Hypothalamus (tissue), 51 donors: ENCODE results near the gene MYCL.
A peak's percentile ranks its signal among the peaks of the same experiment; 100 is the strongest.

Experiments
- DNase-seq, 51 donors: peaks; one replicate each; lab custom pipeline; 2025; lab: John Stamatoyannopoulos, UW

Gene MYCL, protein sequence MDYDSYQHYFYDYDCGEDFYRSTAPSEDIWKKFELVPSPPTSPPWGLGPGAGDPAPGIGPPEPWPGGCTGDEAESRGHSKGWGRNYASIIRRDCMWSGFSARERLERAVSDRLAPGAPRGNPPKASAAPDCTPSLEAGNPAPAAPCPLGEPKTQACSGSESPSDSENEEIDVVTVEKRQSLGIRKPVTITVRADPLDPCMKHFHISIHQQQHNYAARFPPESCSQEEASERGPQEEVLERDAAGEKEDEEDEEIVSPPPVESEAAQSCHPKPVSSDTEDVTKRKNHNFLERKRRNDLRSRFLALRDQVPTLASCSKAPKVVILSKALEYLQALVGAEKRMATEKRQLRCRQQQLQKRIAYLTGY

GRCh38 chr1:39901714-39902459, at the start of gene MYCL:
Gene MYCL, minus strand, starts transcription at chr1:39901917. Its CDS starts 483 bp downstream, at chr1:39901434.
- peak in 48 of 51 donors; percentile 24 to 83 (median 54) for DNase-seq

DNA sequence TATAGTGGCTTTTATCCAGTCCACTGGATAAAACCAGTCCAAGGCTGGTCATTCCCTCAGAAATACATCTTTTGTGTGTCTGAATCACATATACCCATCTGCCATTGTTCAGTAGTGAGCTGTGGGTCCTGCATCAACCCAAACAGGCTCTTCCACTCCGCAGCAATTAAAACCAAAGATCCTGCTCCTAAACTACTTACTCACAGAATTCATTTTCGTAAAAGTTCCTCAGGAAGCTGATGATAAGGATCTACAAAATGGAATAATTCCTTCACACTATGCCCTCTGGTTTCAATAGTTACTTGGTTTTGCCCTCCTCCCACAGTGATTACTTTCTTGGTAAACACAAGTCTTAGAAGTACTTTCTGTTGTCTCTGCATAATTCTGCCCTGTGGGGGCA, 48.2 kb upstream of the MYCL start:
- DNase-seq, result no peak

GRCh38 chr1:39947260-39947659, 45.5 kb upstream of the MYCL start:
- no peak for DNase-seq

DNA sequence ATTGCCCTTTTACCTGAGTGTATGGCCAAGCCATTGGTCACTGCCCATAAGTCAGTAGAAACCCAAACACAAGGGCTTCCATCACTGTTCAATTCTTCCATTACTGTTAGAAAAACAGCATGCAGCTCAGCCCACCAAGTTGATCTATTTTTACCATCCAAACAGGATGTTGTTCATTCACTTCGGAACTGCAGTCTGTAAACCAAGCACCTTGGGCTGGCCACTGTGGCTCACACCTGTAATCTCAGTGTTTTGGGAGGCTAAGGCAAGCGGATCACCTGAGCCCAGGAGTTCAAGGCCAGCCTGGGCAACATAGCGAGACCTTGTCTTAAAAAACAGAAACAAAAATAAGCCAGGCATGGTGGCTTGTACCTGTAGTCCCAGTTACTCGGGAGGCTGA, 44.5 kb upstream of the MYCL start:
- DNase-seq, result no peak

DNA sequence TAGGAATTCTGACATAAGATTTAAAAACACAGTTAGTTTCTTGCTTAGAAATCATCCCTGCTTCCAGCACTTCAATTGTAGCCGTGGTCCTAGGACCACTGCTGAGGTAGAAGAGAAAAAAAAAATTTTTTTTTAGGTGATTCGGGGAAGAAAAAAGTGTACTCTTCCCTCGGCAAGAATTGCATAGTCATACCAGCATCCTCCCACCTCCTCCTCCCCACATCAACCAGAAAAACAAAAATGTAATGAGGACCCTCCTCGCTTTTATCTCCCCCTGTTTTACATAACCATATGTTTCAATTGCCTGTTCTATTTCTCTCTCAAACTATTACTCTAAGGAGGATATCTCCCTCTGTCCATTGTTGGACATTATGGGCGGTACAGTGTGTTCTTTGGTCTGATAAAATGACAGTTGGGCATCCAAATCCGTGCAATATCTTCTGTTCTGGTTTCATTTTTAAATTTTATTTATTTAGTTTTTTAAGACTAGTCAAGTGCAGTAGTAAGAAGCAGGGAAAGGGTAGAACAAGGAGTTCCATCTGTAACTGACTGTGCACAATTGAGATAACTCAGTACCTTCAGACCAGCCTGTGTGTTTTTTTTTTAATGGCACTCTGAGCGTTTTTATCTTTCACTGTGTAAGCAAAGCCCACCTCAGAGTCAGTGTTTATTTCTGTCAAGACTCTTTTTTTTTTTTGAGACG, 42.8 kb upstream of the MYCL start:
- no peak for DNase-seq

- no peak for DNase-seq
Measured at GRCh38 chr1:39943471-39944290, 42.0 kb upstream of the MYCL start.

- DNase-seq, result no peak
Measured at GRCh38 chr1:39940980-39941871, 39.5 kb upstream of the MYCL start.

GRCh38 chr1:39940253-39940652, 38.5 kb upstream of the MYCL start:
- DNase-seq, result peak in 5 of 51 donors; percentile 10 to 22 (median 16)

GRCh38 chr1:39938856-39939255, 37.1 kb upstream of the MYCL start:
- DNase-seq, result no peak

DNA sequence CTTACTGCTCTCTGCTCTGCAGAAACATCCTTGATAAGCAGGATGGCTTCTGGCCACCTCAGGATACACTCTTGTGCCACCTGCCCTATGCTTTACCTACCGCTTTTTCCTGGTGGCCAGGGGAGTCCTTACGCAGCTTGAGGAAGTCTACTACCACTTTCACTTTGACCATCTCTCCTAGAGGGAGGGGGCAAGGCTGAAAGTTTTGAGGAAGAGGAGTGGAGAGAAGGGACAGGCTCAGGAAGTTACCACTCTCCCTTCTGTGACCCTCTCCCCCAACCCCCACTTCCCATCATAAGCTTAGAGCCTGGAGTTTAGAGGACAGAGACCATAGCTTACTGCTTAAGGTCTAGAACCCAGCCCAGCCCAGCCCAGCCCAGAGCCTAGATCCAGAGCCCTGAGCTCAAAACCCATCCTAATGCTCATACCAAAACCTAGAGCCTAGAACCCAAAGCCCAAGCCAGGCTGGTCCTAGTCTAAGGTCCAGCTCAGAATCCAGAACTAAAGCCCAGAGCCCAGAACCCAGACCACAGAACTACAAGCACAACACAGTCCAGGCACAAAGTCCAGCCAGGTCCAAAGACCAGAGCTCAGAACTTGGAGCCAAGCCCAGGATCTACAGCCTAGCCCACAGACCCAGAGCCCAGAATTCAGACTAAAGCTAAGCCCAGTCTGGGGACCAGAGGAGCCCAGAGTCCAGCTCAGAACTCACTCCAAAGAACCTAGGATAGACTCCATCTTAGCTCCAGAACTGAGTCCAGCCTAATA, 35.2 kb upstream of the MYCL start:
- DNase-seq, result peak in 5 of 51 donors; percentile 9 to 17 (median 13)

DNA sequence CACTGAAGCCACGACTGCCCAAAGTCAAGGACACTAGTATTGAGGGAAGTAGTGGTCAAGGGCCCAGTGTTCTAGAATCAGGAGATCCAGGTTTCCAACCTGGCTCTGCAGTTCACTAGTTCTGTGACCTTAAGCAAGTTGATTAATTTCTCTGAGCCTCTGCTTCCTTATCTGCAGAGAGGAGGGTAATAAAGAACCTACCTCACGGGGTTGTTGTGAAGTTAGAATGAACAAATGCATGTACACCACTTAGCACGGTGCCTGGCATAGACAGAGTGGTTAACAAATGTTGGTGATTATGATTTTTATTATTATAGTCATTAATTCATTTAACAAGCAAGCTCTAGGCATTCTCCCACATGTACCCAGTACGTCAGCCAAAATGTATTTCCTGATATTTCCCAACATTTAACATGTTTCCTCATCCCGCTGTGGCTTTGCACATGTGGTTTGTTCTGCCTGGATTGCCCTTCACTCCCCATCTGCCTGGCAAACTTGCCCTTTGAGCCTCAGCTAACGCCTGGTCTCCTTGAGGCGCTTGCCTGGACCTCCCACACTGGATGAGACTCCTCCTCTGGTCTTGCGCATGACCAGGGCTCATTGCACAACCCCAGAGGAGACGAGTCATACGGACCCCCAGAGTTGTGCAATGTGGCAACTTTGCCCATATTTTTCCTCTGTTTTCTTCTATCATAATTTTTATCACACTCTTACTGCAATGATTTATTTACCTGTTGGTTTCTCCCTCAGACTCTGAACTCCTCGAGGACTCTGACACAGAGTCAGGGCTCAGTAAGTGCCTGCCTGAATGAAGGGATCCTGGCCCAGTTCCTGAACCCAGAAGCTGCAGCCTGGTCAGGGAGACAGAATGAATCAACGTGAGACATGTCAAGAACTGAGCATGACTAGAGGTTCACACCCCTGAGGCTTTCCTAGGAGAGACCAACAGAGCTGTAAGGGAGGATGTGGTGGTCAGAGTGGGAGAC, 32.5 kb upstream of the MYCL start:
- peak in 15 of 51 donors; percentile 10 to 52 (median 22) for DNase-seq

GRCh38 chr1:39928809-39929587, 27.3 kb upstream of the MYCL start:
- no peak for DNase-seq

GRCh38 chr1:39927538-39927937, 25.8 kb upstream of the MYCL start:
- no peak for DNase-seq

DNA sequence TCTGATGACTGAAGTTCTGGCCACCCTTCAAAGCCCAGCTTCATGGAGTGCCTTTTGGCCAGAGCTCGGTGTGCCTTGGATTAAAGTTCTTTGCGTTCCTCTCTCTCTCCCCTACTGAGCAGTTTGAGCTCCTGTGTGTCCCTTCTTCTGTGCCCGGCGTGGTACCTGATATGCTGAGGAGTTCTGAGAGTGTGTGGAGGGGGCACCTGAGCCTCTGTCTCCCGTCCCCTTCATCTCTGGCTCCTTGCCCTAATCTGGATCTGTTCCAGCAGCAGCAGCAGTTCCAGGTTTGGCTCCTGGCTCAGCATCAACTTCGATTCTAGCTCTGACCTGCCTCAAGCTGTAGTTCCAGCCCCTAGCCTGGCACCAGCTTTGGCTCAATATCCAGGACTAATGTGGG, 25.1 kb upstream of the MYCL start:
- DNase-seq, result no peak

GRCh38 chr1:39926343-39926793, 24.7 kb upstream of the MYCL start:
- DNase-seq, result no peak

DNA sequence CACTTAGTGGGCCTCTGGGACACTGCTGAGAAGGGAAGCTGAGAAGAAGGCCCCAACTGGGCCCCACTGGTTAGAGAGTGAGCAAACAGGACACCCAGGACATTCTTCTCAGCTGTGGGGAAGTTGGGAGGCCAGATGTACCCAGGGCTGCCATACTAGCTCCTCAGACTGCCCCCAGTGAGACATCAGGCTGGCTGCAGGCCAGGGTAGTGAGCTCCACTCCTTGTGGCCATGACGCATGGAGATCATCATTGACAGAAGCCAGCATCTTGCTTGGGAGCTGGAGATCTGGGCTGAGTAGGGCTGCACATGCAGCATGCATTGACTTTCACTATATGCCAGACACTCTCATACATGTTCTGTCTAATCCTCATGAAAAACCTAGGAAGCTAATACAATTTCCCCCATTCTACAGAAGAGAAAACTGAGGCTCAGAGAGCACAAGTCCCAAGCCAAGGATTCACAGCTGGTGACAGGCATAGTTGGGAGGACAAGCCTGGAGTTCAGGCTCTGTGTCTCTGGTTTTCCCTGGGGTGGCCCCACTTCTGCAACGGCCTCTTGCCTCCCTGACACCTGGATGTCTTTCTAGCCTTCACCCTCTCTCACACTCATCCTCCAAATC, 24.1 kb upstream of the MYCL start:
- peak in 1 of 51 donors; percentile 4 for DNase-seq
